GM06990 (cell line): ENCODE measurements around the gene LRRN2.

ENCODE experiments used
- DNase-seq: peaks from one replicate; pipeline ENCODE4 v3.0.0-alpha.2; 2011; ENCODE audit not compliant: insufficient read length; ENCODE audit errors: extremely low read depth
- H3K27me3 ChIP-seq: replicated peaks from 2 replicates; pipeline ENCODE4 v1.6.0; 2011; ENCODE audit warnings: low read length; ENCODE audit not compliant: control insufficient read depth, insufficient read depth
- H3K36me3 ChIP-seq: 2 replicates; pipeline ENCODE4 v1.5.1; 2011; ENCODE audit warnings: low read length; ENCODE audit not compliant: control insufficient read depth, insufficient read depth
- H3K4me3 ChIP-seq: replicated peaks from 2 replicates; pipeline ENCODE4 v1.5.1; 2011; ENCODE audit warnings: low read depth, mild to moderate bottlenecking, control low read depth, low read length
- TF ChIP-seq, protein P1 (sequence below): IDR thresholded peaks from 2 replicates; pipeline ENCODE4 v1.5.1; 2011; ENCODE audit warnings: low read length, control low read depth, mild to moderate bottlenecking, inconsistent platforms; ENCODE audit not compliant: insufficient read depth, poor library complexity, severe bottlenecking

Gene LRRN2

GRCh38 chr1:204660509-204660908, 25.0 kb downstream of the LRRN2 start:
- Histone ChIP-seq H3K36me3 (no peaks in the 10 kb centered on the region), H3K4me3 (no peak overlapping the region), H3K27me3 (no peaks in the 10 kb centered on the region; the same call in 1 of the 2 replicates)
- TF ChIP-seq, protein P1, sequence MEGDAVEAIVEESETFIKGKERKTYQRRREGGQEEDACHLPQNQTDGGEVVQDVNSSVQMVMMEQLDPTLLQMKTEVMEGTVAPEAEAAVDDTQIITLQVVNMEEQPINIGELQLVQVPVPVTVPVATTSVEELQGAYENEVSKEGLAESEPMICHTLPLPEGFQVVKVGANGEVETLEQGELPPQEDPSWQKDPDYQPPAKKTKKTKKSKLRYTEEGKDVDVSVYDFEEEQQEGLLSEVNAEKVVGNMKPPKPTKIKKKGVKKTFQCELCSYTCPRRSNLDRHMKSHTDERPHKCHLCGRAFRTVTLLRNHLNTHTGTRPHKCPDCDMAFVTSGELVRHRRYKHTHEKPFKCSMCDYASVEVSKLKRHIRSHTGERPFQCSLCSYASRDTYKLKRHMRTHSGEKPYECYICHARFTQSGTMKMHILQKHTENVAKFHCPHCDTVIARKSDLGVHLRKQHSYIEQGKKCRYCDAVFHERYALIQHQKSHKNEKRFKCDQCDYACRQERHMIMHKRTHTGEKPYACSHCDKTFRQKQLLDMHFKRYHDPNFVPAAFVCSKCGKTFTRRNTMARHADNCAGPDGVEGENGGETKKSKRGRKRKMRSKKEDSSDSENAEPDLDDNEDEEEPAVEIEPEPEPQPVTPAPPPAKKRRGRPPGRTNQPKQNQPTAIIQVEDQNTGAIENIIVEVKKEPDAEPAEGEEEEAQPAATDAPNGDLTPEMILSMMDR = no peak
- DNase-seq = no peak

DNA sequence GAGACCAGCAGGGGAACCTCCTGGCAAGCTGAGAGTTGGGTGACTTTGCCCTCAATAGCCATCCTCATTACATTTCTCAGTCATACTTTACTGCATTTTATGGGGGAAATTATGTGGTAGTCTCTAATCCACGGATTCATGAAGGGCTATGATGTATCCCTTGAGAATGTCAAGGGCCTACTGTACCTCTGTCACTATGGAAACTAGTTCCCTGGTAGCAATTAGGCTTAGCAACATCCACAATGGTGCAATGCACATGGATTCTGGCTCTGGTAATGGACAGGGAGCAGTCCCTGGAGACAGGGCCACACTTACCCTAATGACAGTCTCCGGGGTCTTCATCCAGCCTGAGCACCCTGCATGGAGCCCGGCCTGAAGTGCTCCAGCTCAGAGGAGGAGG, 26.5 kb downstream of the LRRN2 start:
- H3K27me3 ChIP-seq = no peaks in the 10 kb centered on the region; the same call in 1 of the 2 replicates
- no peak for DNase-seq
- no peaks in the 10 kb centered on the region for H3K36me3 ChIP-seq
- TF ChIP-seq, protein P1 = no peak
- no peak overlapping the region for H3K4me3 ChIP-seq

- TF ChIP-seq, protein P1 = no peak
- H3K36me3 ChIP-seq = no peaks in the 10 kb centered on the region
- DNase-seq = no peak
- H3K4me3 ChIP-seq = no peak overlapping the region
- no peaks in the 10 kb centered on the region; the same call in 1 of the 2 replicates for H3K27me3 ChIP-seq
Observed at GRCh38 chr1:204658295-204658694, 27.2 kb downstream of the LRRN2 start.

DNA sequence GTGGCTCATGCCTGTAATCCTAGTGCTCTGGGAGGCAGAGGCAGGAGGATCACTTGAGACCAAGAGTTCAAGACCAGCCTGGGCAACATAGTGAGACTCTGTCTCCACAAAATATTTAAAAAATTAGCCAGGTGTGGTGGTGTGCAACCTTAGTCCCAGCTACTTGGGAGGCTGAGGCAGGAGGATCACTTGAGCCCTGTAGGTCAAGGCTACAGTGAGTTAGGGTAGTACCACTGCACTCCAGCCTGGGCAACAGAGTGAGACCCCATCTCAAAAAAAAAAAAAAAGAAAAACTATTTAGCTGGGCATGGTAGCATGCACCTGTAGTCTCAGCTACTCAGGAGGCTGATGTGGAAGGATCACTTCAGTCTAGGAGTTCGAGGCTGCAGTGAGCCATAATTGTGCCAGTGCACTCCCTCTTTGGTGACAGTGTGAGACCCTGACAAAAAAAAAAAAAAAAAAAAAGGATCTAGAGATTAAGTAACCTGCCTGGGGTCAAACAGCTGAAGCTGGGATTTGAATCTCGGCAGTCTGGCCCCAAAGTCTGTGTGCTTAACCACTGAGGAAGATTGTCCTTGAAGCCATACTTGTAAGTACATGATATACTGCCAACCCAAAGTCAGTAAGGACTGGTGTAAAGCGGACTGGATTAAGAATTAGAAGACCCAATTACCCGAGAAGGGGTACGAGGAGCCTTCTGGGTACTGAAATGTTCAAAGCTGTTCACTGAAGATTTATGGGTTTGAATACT, 31.8 kb downstream of the LRRN2 start:
- Histone ChIP-seq H3K27me3 (peaks cover 1% of the 10 kb centered on the region), H3K4me3 (no peak overlapping the region), H3K36me3 (no peaks in the 10 kb centered on the region)
- DNase-seq = no peak
- TF ChIP-seq, protein P1 = no peak

DNA sequence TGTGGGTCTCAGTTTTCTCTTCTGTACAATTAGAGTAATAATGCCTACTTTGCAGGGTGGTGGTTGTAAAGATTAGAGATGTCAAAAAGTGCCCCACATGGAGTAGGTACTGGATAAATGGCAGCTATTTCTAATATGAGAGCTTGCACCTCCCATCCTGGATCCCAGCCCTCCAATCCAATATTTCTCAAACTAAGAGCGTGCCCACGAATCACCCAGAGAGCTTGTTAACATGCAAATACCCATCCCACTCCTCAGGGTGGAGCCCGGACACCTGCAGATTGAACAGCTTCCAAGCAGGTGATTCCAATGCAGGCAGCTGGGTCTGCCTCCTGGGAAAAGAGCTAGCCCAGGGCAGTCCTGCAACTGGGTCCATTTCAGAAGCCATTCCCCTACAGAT, 33.0 kb downstream of the LRRN2 start:
- TF ChIP-seq, protein P1 = no peak
- no peak overlapping the region for H3K4me3 ChIP-seq
- H3K36me3 ChIP-seq = no peaks in the 10 kb centered on the region
- H3K27me3 ChIP-seq = peaks cover 1% of the 10 kb centered on the region
- no peak for DNase-seq
